Endodermal cell (in vitro differentiated cells): ENCODE data around the gene SUGCT. TPM values are rescaled to one million over a fixed set of nuclear protein-coding genes. Genes with fewer than 3 reads are reported as not detected.

Source experiments
- DNase-seq: peaks from one replicate; pipeline ENCODE4 v3.0.0-alpha.2; 2017
- H3K27ac ChIP-seq: 2 replicates; pipeline ENCODE4 v1.5.1; 2013; ENCODE audit warnings: mild to moderate bottlenecking, low read depth, low read length, moderate library complexity
- H3K27me3 ChIP-seq: 2 replicates; pipeline ENCODE4 v1.6.1; 2013; ENCODE audit warnings: mild to moderate bottlenecking, low read length, moderate library complexity; ENCODE audit not compliant: insufficient read depth, control insufficient read depth, poor library complexity, severe bottlenecking
- H3K36me3 ChIP-seq: 2 replicates; pipeline ENCODE4 v1.7.0; 2013; ENCODE audit warnings: mild to moderate bottlenecking, low read length, moderate library complexity; ENCODE audit not compliant: control insufficient read depth, insufficient read depth
- H3K4me1 ChIP-seq: one replicate; pipeline ENCODE4 v1.7.0; 2013; ENCODE audit warnings: low read length; ENCODE audit not compliant: control insufficient read depth, insufficient read depth
- H3K4me3 ChIP-seq: 2 replicates; pipeline ENCODE4 v1.5.1; 2013; ENCODE audit warnings: mild to moderate bottlenecking, low read length, moderate library complexity
- H3K9ac ChIP-seq: 2 replicates; pipeline ENCODE4 v1.6.1; 2013; ENCODE audit warnings: mild to moderate bottlenecking, low read length, moderate library complexity; ENCODE audit not compliant: poor library complexity, severe bottlenecking; ENCODE audit errors: extremely low read depth
- H3K9me3 ChIP-seq: 2 replicates; pipeline ENCODE4 v1.6.1; 2013; ENCODE audit warnings: mild to moderate bottlenecking, low read length, moderate library complexity; ENCODE audit not compliant: control insufficient read depth
- H3K27ac Mint-ChIP-seq: 2 replicates; pipeline ENCODE4 v1.8.0; 2020; ENCODE audit warnings: mixed read lengths
- H3K27me3 Mint-ChIP-seq: 2 replicates; pipeline ENCODE4 v1.8.0; 2021; ENCODE audit warnings: mild to moderate bottlenecking, mixed read lengths; ENCODE audit not compliant: insufficient read depth
- H3K36me3 Mint-ChIP-seq: 2 replicates; pipeline ENCODE4 v1.8.0; 2020; ENCODE audit warnings: low read depth, mixed read lengths
- H3K4me1 Mint-ChIP-seq: 2 replicates; pipeline ENCODE4 v1.8.0; 2020; ENCODE audit warnings: mixed read lengths
- H3K4me3 Mint-ChIP-seq: 2 replicates; pipeline ENCODE4 v1.8.0; 2020; ENCODE audit warnings: mild to moderate bottlenecking, moderate library complexity, mixed read lengths
- H3K9me3 Mint-ChIP-seq: 2 replicates; pipeline ENCODE4 v1.8.0; 2020; ENCODE audit warnings: mild to moderate bottlenecking, mixed read lengths
- CTCF ChIP-seq: fragments of 200-600 bp; sonication (generic); conservative IDR thresholded peaks from 2 replicates; pipeline ENCODE4 v1.5.0; 2021; ENCODE audit warnings: antibody characterized with exemption, mild to moderate bottlenecking
- WGBS, 2 experiments: methylation state at CpG; one replicate each; pipeline versions ENCODE4 v1.1.5 to v1.1.7; 2013; ENCODE audit warnings: missing lambda C conversion rate in 2 of 2, mixed read lengths in 1 of 2; ENCODE audit not compliant: insufficient coverage in 1 of 2, insufficient read length in 1 of 2; 5-methylcytosine and 5-hydroxymethylcytosine counted together
- total RNA-seq, 2 donors: library from RNA; stranded (reverse); fragmentation: NEBNext Ultra II Directional in 1 of 2; extraction: Animal tissue kit (Norgen Biotek cat#: 25700) in 1 of 2; gene quantifications; 2 replicates in 1 of 2; 3 replicates in 1 of 2; pipeline ENCODE4 v1.2.1, GENCODE V29; 2021

Gene SUGCT
- total RNA-seq, 2 donors from 2014 or later: 3.6 to 3.9 TPM

- Histone ChIP-seq H3K9ac (no peak overlapping the region), H3K27ac (no peak overlapping the region), H3K4me1 (no peaks in the 10 kb centered on the region), H3K36me3 (no peaks in the 10 kb centered on the region), H3K9me3 (no peaks in the 10 kb centered on the region), H3K27me3 (no peaks in the 10 kb centered on the region), H3K4me3 (no peak overlapping the region)
- WGBS, 2 experiments: 95% methylated on average over 4 of the region's 4 CpGs; no CpG with 5 or more reads in 1 of the 2 experiments
- Mint-ChIP-seq H3K27me3 (no peaks in the 10 kb centered on the region), H3K4me3 (no peak overlapping the region), H3K9me3 (no peaks in the 10 kb centered on the region), H3K4me1 (peaks cover 59% of the 10 kb centered on the region), H3K27ac (no peak overlapping the region), H3K36me3 (no peaks in the 10 kb centered on the region)
- TF ChIP-seq CTCF: no peak
- no peak for DNase-seq
These were observed 626.2 kb downstream of the SUGCT start for GRCh38 chr7:40760987-40761386.

- Mint-ChIP-seq H3K36me3 (no peaks in the 10 kb centered on the region), H3K9me3 (no peaks in the 10 kb centered on the region), H3K27ac (no peak overlapping the region), H3K4me1 (peaks cover 49% of the 10 kb centered on the region), H3K4me3 (no peak overlapping the region), H3K27me3 (no peaks in the 10 kb centered on the region)
- Histone ChIP-seq H3K27ac (no peak overlapping the region), H3K4me1 (no peaks in the 10 kb centered on the region), H3K9ac (no peak overlapping the region), H3K4me3 (no peak overlapping the region), H3K27me3 (no peaks in the 10 kb centered on the region), H3K9me3 (no peaks in the 10 kb centered on the region), H3K36me3 (no peaks in the 10 kb centered on the region)
- peak; percentile 28 for TF ChIP-seq CTCF
- DNase-seq: no peak
- WGBS, 2 experiments: 86 to 94% methylated on average over 14 of the region's 14 CpGs
These were observed 627.2 kb downstream of the SUGCT start for GRCh38 chr7:40761762-40762560.

GRCh38 chr7:40763319-40764287, 628.8 kb downstream of the SUGCT start:
- WGBS, 2 experiments: 93 to 98% methylated on average over 5 to 9 of the region's 9 CpGs
- H3K4me1 Mint-ChIP-seq: peaks cover 34% of the 10 kb centered on the region
- H3K9me3 ChIP-seq: no peaks in the 10 kb centered on the region
- no peaks in the 10 kb centered on the region for H3K9me3 Mint-ChIP-seq
- H3K27ac Mint-ChIP-seq: no peak overlapping the region
- H3K36me3 ChIP-seq: no peaks in the 10 kb centered on the region
- no peak overlapping the region for H3K9ac ChIP-seq
- H3K36me3 Mint-ChIP-seq: no peaks in the 10 kb centered on the region
- H3K27me3 ChIP-seq: no peaks in the 10 kb centered on the region
- H3K4me3 ChIP-seq: no peak overlapping the region
- H3K27me3 Mint-ChIP-seq: no peaks in the 10 kb centered on the region
- H3K27ac ChIP-seq: no peak overlapping the region
- no peaks in the 10 kb centered on the region for H3K4me1 ChIP-seq
- DNase-seq: no peak
- peak; percentile 57 for TF ChIP-seq CTCF
- no peak overlapping the region for H3K4me3 Mint-ChIP-seq
